GM18511 (cell line): ENCODE results near the gene ATOSA.

Source experiments
- ATAC-seq: cut with Tn5 transposase; IDR thresholded peaks from one replicate; pipeline ENCODE4 v1.9.1; 2021; ENCODE audit warnings: mild to moderate bottlenecking, moderate library complexity; ENCODE audit not compliant: unreplicated experiment

Gene ATOSA

DNA sequence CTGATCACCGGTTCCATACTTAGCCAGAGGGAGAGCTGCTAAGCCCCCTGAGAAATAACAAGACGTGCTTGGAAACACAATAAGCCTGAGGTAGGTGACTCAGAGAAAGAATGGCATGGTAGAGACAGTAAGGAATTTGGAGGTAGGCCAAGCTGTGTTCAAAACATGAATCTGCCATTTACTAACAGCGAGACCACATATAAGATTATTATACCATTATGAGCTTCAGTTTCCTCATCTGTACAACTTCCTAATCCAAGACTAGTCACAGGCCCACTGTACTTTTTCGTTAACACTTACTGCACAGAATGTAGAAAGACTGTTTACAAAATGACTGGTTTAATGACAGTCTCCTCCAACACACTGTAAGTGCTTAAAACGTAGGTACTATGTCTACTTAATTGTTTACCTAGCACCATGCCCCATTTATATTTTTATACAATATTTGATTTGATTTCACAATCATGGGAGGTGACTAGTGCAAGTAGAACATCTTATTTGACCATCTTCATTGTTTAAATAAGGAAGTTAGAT lies 25.7 kb downstream of the ATOSA start:
- ATAC-seq: no peak

DNA sequence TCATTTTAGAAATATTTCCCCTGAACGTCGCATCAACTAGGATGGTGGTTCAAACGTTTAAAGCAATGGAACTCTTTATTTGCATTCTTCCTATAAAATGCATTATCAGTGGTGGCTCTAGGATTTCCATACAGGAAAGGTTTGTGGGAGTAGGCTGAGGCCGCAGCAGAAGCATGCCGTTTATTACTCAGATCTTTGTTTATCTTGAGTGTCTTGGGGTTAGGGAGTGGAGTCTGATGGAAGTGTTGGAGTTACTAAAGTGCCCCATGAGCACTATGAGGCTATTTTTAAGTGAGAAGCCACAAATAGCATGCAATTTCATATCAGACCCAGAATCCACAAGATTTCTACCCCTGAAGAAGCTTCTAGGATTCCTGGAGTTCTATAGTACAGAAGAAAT lies 26.2 kb downstream of the ATOSA start:
- no peak for ATAC-seq

GRCh38 chr15:52652286-52652685 lies 26.9 kb downstream of the ATOSA start:
- no peak for ATAC-seq

DNA sequence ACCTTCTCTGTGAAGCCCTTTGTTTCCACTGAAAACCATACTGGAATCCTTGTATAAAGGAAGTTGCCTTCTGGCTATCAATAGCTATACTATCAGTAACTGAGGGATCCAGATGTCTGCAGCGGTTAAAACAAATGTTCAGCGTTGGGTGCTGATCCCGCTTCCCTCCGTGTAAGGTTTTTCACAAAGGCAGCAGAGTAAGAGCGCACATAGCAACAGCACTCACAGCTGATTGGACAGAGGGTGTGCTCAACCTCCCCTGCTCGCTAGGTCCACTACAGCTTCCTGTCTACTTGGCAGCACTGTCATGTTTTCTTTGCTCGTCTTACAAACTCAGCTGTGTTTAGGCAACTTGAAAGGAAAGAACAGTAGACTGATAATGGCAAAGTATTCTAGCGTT lies 27.3 kb downstream of the ATOSA start:
- no peak for ATAC-seq

- ATAC-seq: no peak
Observed at GRCh38 chr15:52651114-52651513, 28.1 kb downstream of the ATOSA start.

DNA sequence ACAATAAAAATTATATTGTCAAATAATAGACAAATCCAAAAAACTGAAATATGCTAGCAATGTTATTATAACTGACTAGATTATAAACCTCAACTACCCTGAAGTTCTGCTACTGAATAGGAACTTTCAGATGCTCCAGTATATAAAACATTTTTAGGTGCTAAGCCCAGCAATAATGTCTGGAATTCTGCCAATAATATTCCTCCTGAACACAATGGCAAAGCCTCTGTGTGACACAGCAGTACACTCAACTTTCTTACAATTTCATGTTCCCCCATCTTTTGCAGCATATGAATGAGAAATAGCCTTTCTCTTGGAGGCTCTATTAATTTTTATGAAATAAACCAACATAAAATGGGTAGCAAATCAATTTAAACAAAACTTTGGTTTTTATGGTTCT lies 29.5 kb downstream of the ATOSA start:
- ATAC-seq: no peak

- ATAC-seq: no peak
Observed at GRCh38 chr15:52645916-52646315, 33.3 kb downstream of the ATOSA start.

DNA sequence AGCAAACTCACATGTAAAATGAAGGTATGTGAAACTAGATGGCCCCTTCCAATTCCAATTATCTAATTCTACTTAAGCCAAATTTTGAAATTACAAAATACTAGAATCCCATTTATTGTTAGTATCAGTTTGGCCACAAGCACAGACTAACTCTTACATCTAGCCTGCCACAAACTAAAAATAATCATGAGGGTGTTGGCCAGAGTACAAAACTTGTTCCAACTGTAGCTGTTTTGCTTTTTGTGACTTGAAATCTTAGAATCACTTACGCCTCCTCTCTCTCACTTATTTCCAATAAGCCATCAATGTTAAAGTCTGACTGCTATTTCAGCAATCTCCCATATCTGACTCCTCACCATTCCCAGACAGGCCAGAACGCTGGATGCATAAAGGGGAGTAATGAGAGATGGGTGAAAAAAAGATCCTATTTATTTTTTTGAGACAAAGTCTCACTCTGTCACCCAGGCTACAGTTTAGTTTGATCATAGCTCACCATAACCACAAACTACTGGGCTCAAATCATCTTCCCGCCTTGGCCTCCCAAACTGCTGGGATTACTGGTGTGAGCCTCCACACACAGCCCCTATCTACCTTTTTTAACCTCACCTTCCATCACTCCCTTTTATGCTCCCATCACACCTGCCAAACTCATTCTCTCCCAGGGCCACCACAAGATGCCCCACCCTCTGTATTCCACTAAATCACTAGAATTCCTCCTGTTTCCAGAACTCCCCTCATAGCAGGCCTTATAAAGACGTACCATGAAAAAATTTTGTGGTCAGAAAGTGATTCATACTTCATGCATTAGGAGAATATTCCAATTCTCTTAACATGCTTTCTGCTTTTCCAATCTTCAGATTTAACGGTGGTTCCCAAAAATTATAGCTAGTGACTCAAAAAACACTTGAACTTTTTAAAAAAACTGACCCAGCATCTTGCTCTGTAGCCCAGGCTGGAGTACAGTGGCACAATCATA lies 36.5 kb downstream of the ATOSA start:
- no peak for ATAC-seq

DNA sequence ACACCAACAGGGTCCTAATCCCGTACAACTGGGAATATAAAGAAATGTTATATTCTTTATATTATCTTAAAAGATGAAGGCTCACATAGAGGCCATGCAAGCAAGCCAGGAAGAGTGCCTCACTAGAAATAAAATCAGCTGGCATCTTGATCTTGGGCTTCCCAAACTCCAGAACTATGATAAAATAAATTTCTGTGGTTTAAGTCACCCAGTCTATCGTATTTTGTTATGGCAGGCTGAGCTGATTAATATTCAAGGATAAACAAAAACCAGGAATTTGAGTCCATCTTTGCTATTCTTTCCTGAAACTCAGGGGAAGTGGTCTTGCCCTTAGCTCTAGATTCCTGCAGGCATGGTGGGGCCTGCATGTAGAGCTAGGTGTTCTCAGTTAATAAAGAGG lies 42.7 kb downstream of the ATOSA start:
- no peak for ATAC-seq

DNA sequence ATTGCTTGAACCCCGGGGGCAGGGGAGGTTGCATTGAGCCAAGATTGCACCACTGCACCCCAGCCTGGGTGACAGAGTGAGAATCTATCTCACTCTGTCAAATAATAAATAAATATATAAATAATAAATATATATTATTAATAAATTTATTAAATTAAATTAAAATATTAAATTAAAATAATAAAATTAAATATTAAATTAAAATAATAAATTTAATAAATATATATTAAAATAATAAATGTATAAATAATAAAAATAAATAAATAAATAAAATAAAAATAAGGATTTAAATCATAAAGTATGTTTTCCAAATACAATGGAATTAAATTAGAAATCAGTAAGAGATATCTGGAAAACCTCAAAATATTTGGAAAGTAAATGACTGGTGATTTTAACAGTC lies 43.3 kb downstream of the ATOSA start:
- no peak for ATAC-seq
